H9 (cell line): ENCODE results near the gene IER3. TPM values are rescaled to one million over a fixed set of nuclear protein-coding genes. Genes with fewer than 3 reads are reported as not detected.

Source experiments
- DNase-seq: peaks from one replicate; pipeline ENCODE4 v3.0.0-alpha.2; 2017
- H2AFZ ChIP-seq: one replicate; pipeline ENCODE4 v1.6.1; 2013; ENCODE audit warnings: mild to moderate bottlenecking, low read length, control low read depth, moderate library complexity
- H2AK5ac ChIP-seq: 2 replicates; pipeline ENCODE4 v1.6.1; 2013; ENCODE audit warnings: low read length, control low read depth, mixed read lengths; ENCODE audit not compliant: insufficient read length
- H2BK120ac ChIP-seq: one replicate; pipeline ENCODE4 v1.6.1; 2013; ENCODE audit warnings: low read depth, mild to moderate bottlenecking, low read length, control low read depth, inconsistent platforms; ENCODE audit not compliant: poor library complexity, severe bottlenecking
- H2BK12ac ChIP-seq: 2 replicates; pipeline ENCODE4 v1.6.1; 2013; ENCODE audit warnings: low read length, control low read depth, mixed read lengths, low read depth; ENCODE audit not compliant: insufficient read length
- H2BK15ac ChIP-seq: 2 replicates; pipeline ENCODE4 v1.6.1; 2013; ENCODE audit warnings: low read depth, low read length, control low read depth
- H2BK20ac ChIP-seq: one replicate; pipeline ENCODE4 v1.6.1; 2013; ENCODE audit warnings: low read depth, mild to moderate bottlenecking, low read length, control low read depth, inconsistent platforms; ENCODE audit not compliant: poor library complexity, severe bottlenecking
- H2BK5ac ChIP-seq: 2 replicates; pipeline ENCODE4 v1.6.1; 2013; ENCODE audit warnings: low read length, control low read depth, mixed read lengths; ENCODE audit not compliant: insufficient read length
- H3K14ac ChIP-seq: 2 replicates; pipeline ENCODE4 v1.6.1; 2013; ENCODE audit warnings: low read length, control low read depth; ENCODE audit not compliant: insufficient read depth
- H3K18ac ChIP-seq: 2 replicates; pipeline ENCODE4 v1.6.1; 2013; ENCODE audit warnings: low read depth, mild to moderate bottlenecking, mixed read lengths, low read length, control low read depth; ENCODE audit not compliant: insufficient read length
- H3K23ac ChIP-seq: 2 replicates; pipeline ENCODE4 v1.6.1; 2013; ENCODE audit warnings: low read length, control low read depth, mixed read lengths, low read depth; ENCODE audit not compliant: insufficient read length
- H3K23me2 ChIP-seq: 2 replicates; pipeline ENCODE4 v1.6.1; 2013; ENCODE audit warnings: low read depth, mild to moderate bottlenecking, mixed read lengths, low read length, control low read depth; ENCODE audit not compliant: insufficient read length, poor library complexity, severe bottlenecking
- H3K27ac ChIP-seq: 2 replicates; pipeline ENCODE4 v1.5.1; 2013; ENCODE audit warnings: low read length, control low read depth, mixed read lengths, low read depth; ENCODE audit not compliant: insufficient read length
- H3K27me3 ChIP-seq: 2 replicates; pipeline ENCODE4 v1.6.1; 2013; ENCODE audit warnings: low read length, control low read depth, inconsistent platforms; ENCODE audit not compliant: insufficient read depth
- H3K4ac ChIP-seq: 2 replicates; pipeline ENCODE4 v1.6.1; 2013; ENCODE audit warnings: low read depth, mild to moderate bottlenecking, control low read depth, inconsistent platforms, low read length, moderate library complexity
- H3K4me1 ChIP-seq: 2 replicates; pipeline ENCODE4 v1.6.1; 2013; ENCODE audit warnings: low read length, control low read depth, inconsistent platforms; ENCODE audit not compliant: insufficient read depth
- H3K4me2 ChIP-seq: 2 replicates; pipeline ENCODE4 v1.6.1; 2013; ENCODE audit warnings: low read length, control low read depth, mixed read lengths; ENCODE audit not compliant: insufficient read length, insufficient read depth
- H3K56ac ChIP-seq: 2 replicates; pipeline ENCODE4 v1.6.1; 2013; ENCODE audit warnings: low read depth, mild to moderate bottlenecking, mixed read lengths, low read length, control low read depth; ENCODE audit not compliant: insufficient read length
- H3K79me1 ChIP-seq: 2 replicates; pipeline ENCODE4 v1.6.1; 2013; ENCODE audit warnings: low read depth, mild to moderate bottlenecking, moderate library complexity, low read length, control low read depth, inconsistent platforms; ENCODE audit not compliant: insufficient read depth, poor library complexity, severe bottlenecking
- H3K79me2 ChIP-seq: 2 replicates; pipeline ENCODE4 v1.6.1; 2013; ENCODE audit warnings: low read length, control low read depth, inconsistent platforms; ENCODE audit not compliant: insufficient read depth
- H3K9ac ChIP-seq: 2 replicates; pipeline ENCODE4 v1.6.1; 2013; ENCODE audit warnings: low read length, control low read depth, mixed read lengths; ENCODE audit not compliant: insufficient read length; ENCODE audit errors: extremely low read depth
- H3K9me3 ChIP-seq: one replicate; pipeline ENCODE4 v1.6.1; 2013; ENCODE audit warnings: low read depth, low read length, inconsistent platforms; ENCODE audit not compliant: control insufficient read depth
- H3T11ph ChIP-seq: one replicate; pipeline ENCODE4 v1.6.1; 2013; ENCODE audit warnings: mild to moderate bottlenecking, low read length, control low read depth, inconsistent platforms
- H4K20me1 ChIP-seq: one replicate; pipeline ENCODE4 v1.6.1; 2013; ENCODE audit not compliant: control insufficient read depth, insufficient read length, insufficient read depth
- H4K5ac ChIP-seq: 2 replicates; pipeline ENCODE4 v1.6.1; 2013; ENCODE audit warnings: low read depth, mild to moderate bottlenecking, mixed read lengths, low read length, control low read depth; ENCODE audit not compliant: insufficient read length
- H4K8ac ChIP-seq: replicated peaks from 2 replicates; pipeline ENCODE4 v1.6.1; 2013; ENCODE audit warnings: low read length, control low read depth, mixed read lengths, low read depth; ENCODE audit not compliant: insufficient read length
- H4K91ac ChIP-seq: 2 replicates; pipeline ENCODE4 v1.6.1; 2013; ENCODE audit warnings: low read depth, mild to moderate bottlenecking, moderate library complexity, mixed read lengths, low read length, control low read depth; ENCODE audit not compliant: insufficient read length
- H3K27ac Mint-ChIP-seq, 3 experiments: 2 replicates in 2 of 3; 3 replicates in 1 of 3; pipeline ENCODE4 v1.8.0; 2020 to 2021; ENCODE audit warnings: mixed read lengths in 3 of 3, mild to moderate bottlenecking in 1 of 3, moderate library complexity in 1 of 3
- H3K27me3 Mint-ChIP-seq: 2 replicates; pipeline ENCODE4 v1.8.0; 2021; ENCODE audit warnings: low read depth, mild to moderate bottlenecking, moderate library complexity, mixed read lengths
- H3K36me3 Mint-ChIP-seq, 3 experiments: 2 replicates in 2 of 3; 3 replicates in 1 of 3; pipeline ENCODE4 v1.8.0; 2020 to 2021; ENCODE audit warnings: low read depth in 3 of 3, mixed read lengths in 3 of 3; ENCODE audit not compliant: insufficient read depth in 1 of 3
- H3K4me1 Mint-ChIP-seq, 2 experiments: 2 replicates each; pipeline ENCODE4 v1.8.0; 2020; ENCODE audit warnings: mixed read lengths in 2 of 2
- H3K4me3 Mint-ChIP-seq, 2 experiments: 2 replicates in 1 of 2; 3 replicates in 1 of 2; pipeline ENCODE4 v1.8.0; 2020 to 2021; ENCODE audit warnings: mild to moderate bottlenecking in 2 of 2, mixed read lengths in 2 of 2, moderate library complexity in 1 of 2
- H3K9me3 Mint-ChIP-seq, 2 experiments: 2 replicates in 1 of 2; 3 replicates in 1 of 2; pipeline ENCODE4 v1.8.0; 2020; ENCODE audit warnings: mild to moderate bottlenecking in 2 of 2, mixed read lengths in 2 of 2, moderate library complexity in 1 of 2
- CTCF ChIP-seq: fragments of 200-600 bp; sonication (generic); conservative IDR thresholded peaks from 3 replicates; pipeline ENCODE4 v1.8.0; 2021; ENCODE audit warnings: antibody characterized with exemption, mild to moderate bottlenecking
- WGBS: extraction: QIAGEN DNeasy Blood & Tissue Kit; methylation state at CpG from one replicate; pipeline ENCODE4 v1.1.7; 2013; ENCODE audit warnings: missing lambda C conversion rate, low lambda C conversion rate, mixed read lengths; ENCODE audit not compliant: insufficient read length; ENCODE audit errors: extremely low coverage; 5-methylcytosine and 5-hydroxymethylcytosine counted together
- long read RNA-seq: library from polyadenylated mRNA; unstranded; transcript quantifications from one replicate; pipeline ENCODE4 v2.0.0, GENCODE V29; 2020
- total RNA-seq: library from RNA; stranded (reverse); gene quantifications from 2 replicates; pipeline ENCODE4 v1.2.1, GENCODE V29; 2021

IER3 gene
- 42.9 and 43.5 TPM in 2 replicates for total RNA-seq
- long read RNA-seq, transcript IER3-201 (2 exons, 1,244 nt), result major isoform, 118 of 122 reads
- long read RNA-seq, partial matches to known transcripts, result 0 of 122 reads
- long read RNA-seq, other reads (novel, unspliced or antisense), result 1 of 122 reads

- peak within 1 kb of the TSS; percentile 33 for H3K14ac ChIP-seq
- peak within 1 kb of the TSS; percentile 83 for H3K4me2 ChIP-seq
- Mint-ChIP-seq H3K36me3 (peaks cover 25 to 33% (median 31%) of the 10 kb centered on the region in 3 experiments), H3K27me3 (peaks cover 3% of the 10 kb centered on the region; the same call in 1 of the 2 replicates), H3K9me3 (no peaks in the 10 kb centered on the region; a peak in 3 of 5 replicates), H3K4me3 (peak within 1 kb of the TSS; percentile 94 to 95), H3K27ac (peak within 1 kb of the TSS; percentile 61 to 95 (median 68); a peak in 6 of 7 replicates), H3K4me1 (peaks cover 29 to 31% of the 10 kb centered on the region in 2 experiments)
- H3K79me2 ChIP-seq, result peaks cover 13% of the 10 kb centered on the region; the same call in 1 of the 2 replicates
- no peak within 1 kb of the TSS for H4K5ac ChIP-seq
- H3K9ac ChIP-seq, result peak within 1 kb of the TSS; percentile 87
- no peak within 1 kb of the TSS for H2BK5ac ChIP-seq
- no peak within 1 kb of the TSS for H2BK120ac ChIP-seq
- H3K79me1 ChIP-seq, result peaks cover 6% of the 10 kb centered on the region
- H2AFZ ChIP-seq, result no peak within 1 kb of the TSS
- H2BK20ac ChIP-seq, result no peak within 1 kb of the TSS
- no peaks in the 10 kb centered on the region for H3K9me3 ChIP-seq
- H4K91ac ChIP-seq, result no peak within 1 kb of the TSS
- H3T11ph ChIP-seq, result no peak within 1 kb of the TSS
- H2BK15ac ChIP-seq, result no peak within 1 kb of the TSS
- H3K4me1 ChIP-seq, result peaks cover 2% of the 10 kb centered on the region; the same call in 1 of the 2 replicates
- peak; percentile 67 for TF ChIP-seq CTCF
- peaks cover 2% of the 10 kb centered on the region for H4K20me1 ChIP-seq
- H2AK5ac ChIP-seq, result no peak within 1 kb of the TSS
- no peak within 1 kb of the TSS for H3K23ac ChIP-seq
- H3K18ac ChIP-seq, result peak within 1 kb of the TSS; percentile 15
- no peaks in the 10 kb centered on the region; the same call in 1 of the 2 replicates for H3K27me3 ChIP-seq
- no CpG with 5 or more reads among the region's 54 CpGs for WGBS
- no peak within 1 kb of the TSS for H4K8ac ChIP-seq
- no peak within 1 kb of the TSS for H3K4ac ChIP-seq
- H3K56ac ChIP-seq, result no peak within 1 kb of the TSS
- H2BK12ac ChIP-seq, result no peak within 1 kb of the TSS
- H3K27ac ChIP-seq, result peak within 1 kb of the TSS; percentile 22
- peak; percentile 93 for DNase-seq
- peaks cover 17% of the 10 kb centered on the region for H3K23me2 ChIP-seq
Measured at GRCh38 chr6:30744054-30744805, at the start of gene IER3. TSS of gene IER3 (minus strand) at chr6:30744547. CDS start at chr6:30744518, 29 bp downstream.
